Measurements from ENCODE around the gene ST6GALNAC2.
"Not testable (repeated sequence)": the region's sequence is repeated elsewhere in the genome, so short reads cannot be mapped to it uniquely, and the experiment has no call there.

ST6GALNAC2 gene

GRCh38 chr17:76614912-76615617, 29.4 kb upstream of the ST6GALNAC2 start:
- no peak overlapping the region for H3K9ac ChIP-seq (ENCODE audit: low read depth, low read length)
- H3K4me2 ChIP-seq (ENCODE audit: low read length), result no peak overlapping the region

DNA sequence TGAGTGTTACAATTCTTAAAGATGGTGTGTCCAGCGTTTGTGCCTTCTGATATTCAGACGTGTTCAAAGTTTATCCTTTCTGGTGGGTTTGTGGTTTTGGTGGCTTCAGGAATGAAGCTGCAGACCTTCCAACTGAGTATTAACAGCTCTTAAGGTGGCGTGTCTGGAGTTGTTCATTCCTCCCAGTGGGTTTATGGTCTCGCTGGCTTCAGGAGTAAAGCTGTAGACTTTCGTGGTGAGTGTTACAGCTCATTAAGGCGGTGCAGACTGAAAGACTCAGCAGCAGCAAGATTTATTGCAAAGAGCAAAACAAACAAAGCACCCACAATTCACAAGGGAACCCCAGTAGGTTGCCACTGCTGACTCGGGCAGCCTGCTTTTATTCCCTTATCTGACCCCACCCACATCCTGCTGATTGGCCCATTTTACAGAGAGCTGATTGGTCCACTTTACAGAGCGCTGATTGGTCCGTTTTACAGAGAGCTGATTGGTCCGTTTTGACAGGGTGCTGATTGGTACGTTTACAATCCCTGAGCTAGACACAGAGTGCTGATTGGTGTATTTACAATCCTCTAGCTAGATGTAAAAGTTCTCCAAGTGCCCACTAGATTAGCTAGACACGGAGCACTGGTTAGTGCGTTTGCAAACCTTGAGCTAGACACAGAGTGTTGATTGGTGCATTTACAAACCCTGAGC, 28.6 kb upstream of the ST6GALNAC2 start:
- H3K27me3 ChIP-seq (ENCODE audit: control insufficient read depth, insufficient read depth, low read length); H3K9ac ChIP-seq (ENCODE audit: low read depth, low read length); H3K4me2 ChIP-seq (ENCODE audit: low read length); H3K4me1 ChIP-seq (ENCODE audit: control insufficient read depth, insufficient read depth, low read length); H3K9me3 ChIP-seq (replicated peaks; ENCODE audit: low read length); H3K4me3 ChIP-seq (ENCODE audit: low read length); H3K36me3 ChIP-seq (ENCODE audit: insufficient read depth, low read length): not testable (repeated sequence)

More at GRCh38 chr17:76614912-76615617, 29.4 kb upstream of the ST6GALNAC2 start:
- Histone ChIP-seq H3K4me3 (ENCODE audit: low read length) (no peak overlapping the region), H3K27me3 (ENCODE audit: control insufficient read depth, insufficient read depth, low read length) (peaks cover 10% of the 10 kb centered on the region), H3K4me1 (ENCODE audit: control insufficient read depth, insufficient read depth, low read length) (no peaks in the 10 kb centered on the region), H3K9me3 (replicated peaks; ENCODE audit: low read length) (no peaks in the 10 kb centered on the region), H3K36me3 (ENCODE audit: insufficient read depth, low read length) (no peaks in the 10 kb centered on the region)

DNA sequence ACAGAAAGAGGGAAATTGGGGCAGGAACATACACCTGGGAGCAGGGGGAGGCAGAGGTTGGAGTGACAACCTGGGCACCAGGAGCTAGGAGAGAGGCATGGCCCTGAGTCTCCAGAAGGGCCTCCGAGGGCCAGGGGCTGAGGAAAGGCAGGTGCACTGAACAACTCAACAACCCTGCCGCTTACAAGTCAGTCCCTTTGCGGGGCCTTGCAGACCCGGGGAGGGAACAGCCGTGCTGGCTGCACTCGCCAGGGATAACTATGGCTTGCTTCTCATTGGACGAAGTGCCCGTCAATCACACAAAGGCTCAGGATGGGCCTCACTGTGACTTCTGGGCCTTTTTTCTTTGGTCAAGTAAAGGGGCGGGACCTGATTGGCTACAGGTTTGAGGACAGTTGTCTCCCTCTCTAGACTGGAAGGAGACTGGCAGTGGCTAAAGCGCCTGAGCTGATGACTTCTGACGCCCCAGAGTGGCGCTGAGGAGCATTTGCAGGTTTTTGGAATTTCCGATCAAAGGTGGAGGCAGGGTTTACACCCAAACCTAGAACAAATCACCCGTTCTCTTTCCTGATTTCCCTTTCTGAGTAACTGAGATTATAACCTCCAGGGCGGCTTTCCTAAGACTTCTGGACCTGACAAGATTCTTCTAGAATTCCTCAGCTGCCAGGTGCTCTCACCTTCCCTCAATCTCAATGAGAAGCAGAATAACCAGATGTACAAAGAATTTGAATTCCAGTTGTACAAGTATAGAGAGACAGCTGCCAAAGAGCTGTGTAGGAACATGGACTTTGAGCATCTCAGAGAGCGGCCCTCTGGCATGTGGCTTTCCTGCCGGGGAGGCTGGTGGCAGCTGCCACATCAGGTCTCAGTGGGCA, 27.6 kb upstream of the ST6GALNAC2 start:
- Histone ChIP-seq H3K4me2 (ENCODE audit: low read length) (no peak overlapping the region), H3K36me3 (ENCODE audit: insufficient read depth, low read length) (no peaks in the 10 kb centered on the region), H3K9me3 (replicated peaks; ENCODE audit: low read length) (no peaks in the 10 kb centered on the region), H3K9ac (ENCODE audit: low read depth, low read length) (no peak overlapping the region), H3K4me3 (ENCODE audit: low read length) (no peak overlapping the region), H3K4me1 (ENCODE audit: control insufficient read depth, insufficient read depth, low read length) (no peaks in the 10 kb centered on the region), H3K27me3 (ENCODE audit: control insufficient read depth, insufficient read depth, low read length) (peaks cover 4% of the 10 kb centered on the region)

DNA sequence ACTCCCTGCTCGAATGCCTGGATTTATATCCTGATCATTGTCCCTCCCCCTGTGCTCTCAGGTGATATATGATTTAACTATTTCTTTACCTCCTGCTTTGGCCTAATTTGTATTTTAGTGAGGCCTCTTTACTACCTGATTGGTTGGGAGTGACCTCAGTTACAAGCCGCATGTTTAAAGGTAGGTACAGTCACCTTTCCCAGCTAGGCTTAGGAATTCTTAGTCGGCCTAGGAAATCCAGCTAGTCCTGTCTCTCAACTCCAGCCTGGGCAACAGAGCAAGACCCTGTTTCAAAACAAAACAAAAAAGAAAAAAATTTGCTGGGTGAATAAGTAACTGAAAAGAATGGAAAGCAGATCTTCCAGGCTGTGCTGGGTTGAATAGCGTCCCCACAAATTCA, 26.8 kb upstream of the ST6GALNAC2 start:
- H3K27me3 ChIP-seq (ENCODE audit: control insufficient read depth, insufficient read depth, low read length), result peaks cover 4% of the 10 kb centered on the region
- no peak overlapping the region for H3K4me3 ChIP-seq (ENCODE audit: low read length)
- H3K36me3 ChIP-seq (ENCODE audit: insufficient read depth, low read length), result no peaks in the 10 kb centered on the region
- H3K4me1 ChIP-seq (ENCODE audit: control insufficient read depth, insufficient read depth, low read length), result no peaks in the 10 kb centered on the region
- H3K9ac ChIP-seq (ENCODE audit: low read depth, low read length), result no peak overlapping the region
- no peaks in the 10 kb centered on the region for H3K9me3 ChIP-seq (replicated peaks; ENCODE audit: low read length)
- no peak overlapping the region for H3K4me2 ChIP-seq (ENCODE audit: low read length)

DNA sequence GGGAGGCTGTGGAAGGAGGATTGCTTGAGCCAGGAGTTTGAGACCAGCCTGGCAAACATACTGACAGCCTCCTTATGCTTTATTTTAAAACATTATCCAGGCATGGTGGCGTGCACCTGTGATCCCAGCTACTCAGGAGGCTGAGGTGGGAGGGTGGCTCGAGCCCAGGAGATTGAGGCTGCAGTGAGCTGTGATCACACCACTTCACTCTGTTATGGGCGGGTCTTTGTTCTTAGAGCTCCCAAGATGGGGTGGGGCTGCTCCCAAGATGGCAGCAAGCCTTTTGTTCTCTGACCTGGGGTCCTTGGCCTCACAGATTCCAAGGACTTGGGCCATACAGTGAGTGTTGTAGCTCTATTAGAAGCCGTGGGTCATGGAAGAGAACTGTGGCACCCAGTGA, 26.1 kb upstream of the ST6GALNAC2 start:
- H3K4me2 ChIP-seq (ENCODE audit: low read length), result no peak overlapping the region
- H3K9ac ChIP-seq (ENCODE audit: low read depth, low read length), result no peak overlapping the region
- H3K4me3 ChIP-seq (ENCODE audit: low read length), result no peak overlapping the region
- no peaks in the 10 kb centered on the region for H3K9me3 ChIP-seq (replicated peaks; ENCODE audit: low read length)
- H3K27me3 ChIP-seq (ENCODE audit: control insufficient read depth, insufficient read depth, low read length), result peaks cover 4% of the 10 kb centered on the region
- no peaks in the 10 kb centered on the region for H3K4me1 ChIP-seq (ENCODE audit: control insufficient read depth, insufficient read depth, low read length)
- no peaks in the 10 kb centered on the region for H3K36me3 ChIP-seq (ENCODE audit: insufficient read depth, low read length)

DNA sequence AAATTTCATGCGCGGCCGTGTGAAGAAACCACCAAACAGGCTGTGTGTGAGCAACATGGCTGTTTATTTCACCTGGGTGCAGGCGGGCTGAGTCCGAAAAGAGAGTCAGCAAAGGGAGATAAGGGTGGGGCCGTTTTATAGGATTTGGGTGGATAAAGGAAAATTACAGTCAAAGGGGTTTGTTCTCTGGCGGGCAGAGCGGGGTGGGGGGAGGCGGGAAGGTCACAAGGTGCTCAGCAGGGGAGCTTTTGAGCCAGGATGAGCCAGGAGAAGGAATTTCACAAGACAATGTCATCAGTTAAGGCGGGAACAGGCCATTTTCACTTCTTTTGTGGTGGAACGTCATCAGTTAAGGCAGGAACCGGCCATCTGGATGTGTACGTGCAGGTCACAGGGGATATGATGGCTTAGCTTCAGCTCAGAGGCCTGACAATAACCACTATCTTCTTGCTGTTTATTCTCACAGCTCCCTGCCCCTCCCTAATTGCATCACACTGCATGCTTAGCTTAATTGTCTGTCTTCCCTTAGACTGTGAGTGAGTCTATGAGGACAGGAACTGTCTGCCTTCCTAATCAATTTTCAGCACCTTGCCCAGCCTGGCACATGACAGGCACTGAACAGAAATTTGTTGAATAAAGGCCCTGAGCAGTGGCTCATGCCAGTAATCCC, 25.6 kb upstream of the ST6GALNAC2 start:
- not testable (repeated sequence) for H3K4me2 ChIP-seq (ENCODE audit: low read length); H3K27me3 ChIP-seq (ENCODE audit: control insufficient read depth, insufficient read depth, low read length); H3K4me1 ChIP-seq (ENCODE audit: control insufficient read depth, insufficient read depth, low read length); H3K9ac ChIP-seq (ENCODE audit: low read depth, low read length); H3K9me3 ChIP-seq (replicated peaks; ENCODE audit: low read length); H3K36me3 ChIP-seq (ENCODE audit: insufficient read depth, low read length); H3K4me3 ChIP-seq (ENCODE audit: low read length)

DNA sequence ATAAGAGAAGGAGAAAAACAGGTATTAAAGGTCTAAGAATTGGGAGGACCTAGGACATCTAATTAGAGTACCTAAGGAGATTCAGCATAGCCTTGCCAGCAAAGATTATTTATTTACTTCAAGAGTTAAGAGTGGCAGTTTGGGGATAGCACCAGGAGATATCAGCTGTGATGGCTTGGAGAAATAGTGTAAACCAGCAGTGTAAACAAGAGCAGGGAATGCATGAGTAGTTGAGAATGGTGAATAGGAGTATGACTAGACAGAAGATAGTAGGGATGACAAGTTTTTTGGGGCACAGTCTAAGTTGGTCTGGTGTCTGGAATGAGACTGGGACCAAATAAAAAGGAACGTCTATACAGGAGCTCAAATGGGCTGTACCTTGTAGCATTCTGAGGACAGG, 21.0 kb upstream of the ST6GALNAC2 start:
- not testable (repeated sequence) for H3K27me3 ChIP-seq (ENCODE audit: control insufficient read depth, insufficient read depth, low read length); H3K4me1 ChIP-seq (ENCODE audit: control insufficient read depth, insufficient read depth, low read length); H3K9me3 ChIP-seq (replicated peaks; ENCODE audit: low read length); H3K36me3 ChIP-seq (ENCODE audit: insufficient read depth, low read length); H3K4me3 ChIP-seq (ENCODE audit: low read length); H3K4me2 ChIP-seq (ENCODE audit: low read length); H3K9ac ChIP-seq (ENCODE audit: low read depth, low read length)

DNA sequence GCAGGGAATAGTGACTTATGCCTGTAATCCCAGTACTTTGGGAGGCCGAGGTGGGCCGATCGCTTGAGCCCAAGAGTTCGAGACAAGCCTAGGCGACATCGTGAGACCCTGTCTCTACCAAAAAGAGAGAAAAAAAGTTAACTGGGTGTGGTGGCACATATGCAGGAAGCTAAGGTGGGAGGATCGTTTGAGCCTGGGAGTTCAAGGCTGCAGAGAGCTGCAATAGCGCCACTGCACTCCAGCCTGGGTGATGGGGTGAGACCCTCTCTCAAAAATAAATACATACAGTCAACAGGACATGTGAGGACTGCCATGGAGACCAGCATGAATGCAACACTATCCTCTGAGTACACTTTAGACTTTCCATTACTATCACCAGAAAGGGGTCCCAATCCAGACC, 15.4 kb upstream of the ST6GALNAC2 start:
- Histone ChIP-seq H3K4me2 (ENCODE audit: low read length) (no peak overlapping the region), H3K36me3 (ENCODE audit: insufficient read depth, low read length) (no peaks in the 10 kb centered on the region), H3K4me3 (ENCODE audit: low read length) (no peak overlapping the region), H3K9ac (ENCODE audit: low read depth, low read length) (no peak overlapping the region), H3K27me3 (ENCODE audit: control insufficient read depth, insufficient read depth, low read length) (peaks cover 10% of the 10 kb centered on the region), H3K9me3 (replicated peaks; ENCODE audit: low read length) (no peaks in the 10 kb centered on the region), H3K4me1 (ENCODE audit: control insufficient read depth, insufficient read depth, low read length) (peaks cover 14% of the 10 kb centered on the region)

DNA sequence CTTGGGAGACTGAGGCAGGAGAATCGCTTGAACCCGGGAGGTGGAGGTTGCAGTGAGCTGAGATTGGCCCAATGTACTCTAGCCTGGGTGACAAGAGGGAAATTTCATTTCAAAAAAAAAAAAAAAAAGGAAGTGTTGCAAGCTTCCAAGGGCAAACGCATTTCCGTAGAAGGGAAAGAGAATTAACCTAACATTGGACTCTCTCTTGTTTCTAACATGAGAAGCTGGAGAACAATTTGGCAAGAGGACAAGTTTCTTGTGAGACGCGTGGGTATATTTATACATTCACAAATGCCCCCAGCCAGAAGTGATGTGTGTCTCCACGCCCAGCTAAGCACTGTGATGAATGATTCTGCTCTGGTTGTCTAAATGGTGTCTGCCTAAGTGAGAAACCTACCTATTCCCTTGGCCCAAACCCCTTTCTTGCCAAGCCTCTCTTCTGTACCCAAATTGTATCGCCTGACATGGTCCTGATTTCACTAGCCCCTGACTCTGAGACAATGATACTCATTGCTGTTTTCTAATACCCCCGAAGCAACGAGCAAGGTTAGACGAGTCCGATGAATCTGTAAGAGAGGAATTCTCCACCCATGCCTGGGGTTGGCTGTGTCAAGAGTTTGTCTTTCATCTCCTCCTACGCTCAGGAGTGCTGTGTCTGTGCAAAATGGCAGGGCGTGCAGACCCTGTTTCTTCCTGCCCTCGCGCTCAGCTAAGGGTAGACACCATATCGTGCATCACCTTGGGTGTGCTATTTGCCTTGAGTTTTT, 14.2 kb upstream of the ST6GALNAC2 start:
- Histone ChIP-seq H3K4me3 (ENCODE audit: low read length) (no peak overlapping the region), H3K27me3 (ENCODE audit: control insufficient read depth, insufficient read depth, low read length) (peaks cover 6% of the 10 kb centered on the region), H3K4me1 (ENCODE audit: control insufficient read depth, insufficient read depth, low read length) (peaks cover 14% of the 10 kb centered on the region), H3K4me2 (ENCODE audit: low read length) (no peak overlapping the region), H3K36me3 (ENCODE audit: insufficient read depth, low read length) (no peaks in the 10 kb centered on the region), H3K9me3 (replicated peaks; ENCODE audit: low read length) (no peaks in the 10 kb centered on the region), H3K9ac (ENCODE audit: low read depth, low read length) (no peak overlapping the region)

- no peak overlapping the region for H3K4me3 ChIP-seq (ENCODE audit: low read length)
- no peaks in the 10 kb centered on the region for H3K36me3 ChIP-seq (ENCODE audit: insufficient read depth, low read length)
- H3K9ac ChIP-seq (ENCODE audit: low read depth, low read length), result no peak overlapping the region
- H3K4me2 ChIP-seq (ENCODE audit: low read length), result no peak overlapping the region
- peaks cover 14% of the 10 kb centered on the region for H3K4me1 ChIP-seq (ENCODE audit: control insufficient read depth, insufficient read depth, low read length)
- no peaks in the 10 kb centered on the region for H3K9me3 ChIP-seq (replicated peaks; ENCODE audit: low read length)
- peaks cover 8% of the 10 kb centered on the region for H3K27me3 ChIP-seq (ENCODE audit: control insufficient read depth, insufficient read depth, low read length)
Observed at GRCh38 chr17:76598004-76598439, 12.4 kb upstream of the ST6GALNAC2 start.
